K562 (cell line): ENCODE measurements around the gene DPP8. TPM values are rescaled to one million over a fixed set of nuclear protein-coding genes. Genes with fewer than 3 reads are reported as not detected.

Experiments
- ATAC-seq: fragments of 200-7000 bp; cut with Tn5 transposase; 3 replicates; pipeline ENCODE4 v1.9.1; 2020; ENCODE audit warnings: moderate library complexity
- BruUV-seq: library from RNA; stranded (reverse); fragments of 400-500 nt; replicated peaks from 2 replicates; lab custom pipeline; 2021; lab: Mats Ljungman, UMichigan
- CTCF ChIA-PET: fragments of 300-600 bp; formaldehyde crosslinking; extraction: SDS; loops from one replicate; lab custom pipeline; 2021; ENCODE audit warnings: low intra/inter-chr PET ratio; lab: Yijun Ruan, JAX
- POLR2A ChIA-PET: fragments of 300-600, 350-650 bp; sonication (Branson Sonifier 250); formaldehyde crosslinking; extraction: SDS; loops from one replicate; lab custom pipeline; 2021; ENCODE audit warnings: antibody characterized with exemption, inconsistent platforms; lab: Yijun Ruan, JAX
- DNase-seq, 4 experiments: peaks; one replicate each; pipeline versions ENCODE4 v3.0.0 to v3.0.0-alpha.2; 2011 to 2018; ENCODE audit warnings: low spot score in 3 of 4, mixed read lengths in 3 of 4; ENCODE audit errors: extremely low read depth in 1 of 4
- FAIRE-seq: peaks from 2 replicates; lab custom pipeline; 2011; peaks lifted over from hg19 to GRCh38; lab: Jason Lieb, UNC
- H2AFZ ChIP-seq: 2 replicates; pipeline ENCODE4 v1.6.0; 2011; ENCODE audit warnings: low read depth, low read length, control low read depth, inconsistent platforms
- H3K27ac ChIP-seq: fragments of 200-600 bp; 3 replicates; pipeline ENCODE4 v1.8.0; 2011; ENCODE audit warnings: low read depth, mild to moderate bottlenecking, control low read depth, inconsistent platforms, low read length, moderate library complexity, mixed read lengths; ENCODE audit errors: extremely low read depth
- H3K27me3 ChIP-seq, 2 experiments: fragments of 300-600 bp in 1 of 2; 2 replicates in 1 of 2; 3 replicates in 1 of 2; pipeline versions ENCODE4 v1.6.0 to v1.8.0; 2011; ENCODE audit warnings: inconsistent platforms in 2 of 2, low read length in 2 of 2, mild to moderate bottlenecking in 1 of 2, mixed read lengths in 1 of 2, moderate library complexity in 1 of 2; ENCODE audit not compliant: control insufficient read depth in 2 of 2, insufficient read depth in 2 of 2
- H3K36me3 ChIP-seq: fragments of 300-600 bp; 3 replicates; pipeline ENCODE4 v1.8.0; 2011; ENCODE audit warnings: mild to moderate bottlenecking, low read length, inconsistent platforms; ENCODE audit not compliant: control insufficient read depth, insufficient read depth
- H3K4me1 ChIP-seq, 2 experiments: fragments of 200-600 bp in 1 of 2; replicated peaks in 1 of 2; 2 replicates in 1 of 2; 3 replicates in 1 of 2; pipeline versions ENCODE4 v1.5.1 to v1.8.0; 2011; ENCODE audit warnings: inconsistent platforms in 2 of 2, low read length in 2 of 2, mild to moderate bottlenecking in 1 of 2, mixed read lengths in 1 of 2, moderate library complexity in 1 of 2; ENCODE audit not compliant: control insufficient read depth in 2 of 2, insufficient read depth in 2 of 2
- H3K4me2 ChIP-seq: 2 replicates; pipeline ENCODE4 v1.6.1; 2011; ENCODE audit warnings: low read length, control low read depth, inconsistent platforms, mixed read lengths; ENCODE audit not compliant: insufficient read depth
- H3K4me3 ChIP-seq: fragments of 200-600 bp; sonication (generic), shearing (Covaris generic); 2 replicates; pipeline ENCODE4 v1.5.1; 2016; ENCODE audit warnings: control low read depth, inconsistent platforms
- H3K79me2 ChIP-seq: fragments of 200-600 bp; 3 replicates; pipeline ENCODE4 v1.8.0; 2011; ENCODE audit warnings: low read length, inconsistent platforms; ENCODE audit not compliant: control insufficient read depth, insufficient read depth
- H3K9ac ChIP-seq, 2 experiments: 2 replicates each; pipeline versions ENCODE4 v1.6.0 to v1.6.1; 2011; ENCODE audit warnings: low read depth in 2 of 2, low read length in 2 of 2, control low read depth in 1 of 2, inconsistent platforms in 1 of 2, mild to moderate bottlenecking in 1 of 2, mixed read lengths in 1 of 2; ENCODE audit not compliant: insufficient read depth in 1 of 2
- H3K9me1 ChIP-seq: one replicate; pipeline ENCODE4 v1.6.0; 2011; ENCODE audit warnings: inconsistent platforms, mild to moderate bottlenecking, low read length, moderate library complexity; ENCODE audit not compliant: control insufficient read depth, insufficient read depth
- H3K9me3 ChIP-seq: replicated peaks from 2 replicates; pipeline ENCODE4 v1.5.1; 2011; ENCODE audit warnings: low read depth, low read length, inconsistent platforms; ENCODE audit not compliant: control insufficient read depth, insufficient read depth
- H4K20me1 ChIP-seq: replicated peaks from 2 replicates; pipeline ENCODE4 v1.6.1; 2011; ENCODE audit warnings: low read length, inconsistent platforms, mixed read lengths; ENCODE audit not compliant: control insufficient read depth, insufficient read depth
- JUNB ChIP-seq: fragments of 450-650 bp; formaldehyde crosslinking; conservative IDR thresholded peaks from 2 replicates; pipeline ENCODE4 v1.4.0; 2020; ENCODE audit warnings: mild to moderate bottlenecking
- KDM4B ChIP-seq, 2 experiments: fragments of 450-650 bp in 1 of 2; sonication (generic) in 1 of 2; IDR thresholded peaks; 2 replicates each; pipeline ENCODE4 v1.6.1; 2016 to 2017; ENCODE audit warnings: borderline replicate concordance in 2 of 2, antibody characterized with exemption in 1 of 2, low read depth in 1 of 2, mild to moderate bottlenecking in 1 of 2
- ZKSCAN3 ChIP-seq: fragments of 250-450 bp; sonication (Bioruptor Pico); IDR thresholded peaks from 2 replicates; pipeline ENCODE4 v1.4.0; 2020
- WGBS: fragments of 100-300 bp; shearing (Covaris generic); methylation state at CpG from one replicate; pipeline ENCODE4 v1.1.6; 2016; ENCODE audit warnings: low coverage, mixed read lengths; ENCODE audit not compliant: insufficient coverage; ENCODE audit errors: missing lambda C conversion rate; 5-methylcytosine and 5-hydroxymethylcytosine counted together
- in situ Hi-C: fragments of 300-500 bp; cut with MboI; formaldehyde crosslinking; loops from 4 replicates; pipeline ENCODE4 v1.15.0; 2018; ENCODE audit warnings: inconsistent platforms, mixed read lengths
- intact Hi-C: fragments of 100-400 bp; cut with micrococcal nuclease; formaldehyde crosslinking; loops from 2 replicates; pipeline ENCODE4 v1.14.2; 2022
- polyA plus RNA-seq, 8 experiments: library from polyadenylated mRNA; depleted of rRNA in 4 of 8; stranded (reverse) in 5 of 8; unstranded in 3 of 8; fragments of >200 nt; fragmentation: Nextera tagmentation in 2 of 8; fragmentation: Illumina TruSeq in 1 of 8; extraction: Ambion mirVana in 2 of 8; extraction: Trizol in 1 of 8; gene quantifications; 2 replicates each; pipeline versions ENCODE4 v1.2.1 to v1.2.3, GENCODE V29; 2011 to 2014; ENCODE audit warnings: inconsistent platforms in 1 of 8, missing spikeins in 1 of 8
- total RNA-seq, 7 experiments: library from RNA; depleted of rRNA in 6 of 7; stranded (reverse); fragments of >200 nt in 6 of 7; fragmentation: Illumina TruSeq in 2 of 7; extraction: Trizol in 2 of 7; gene quantifications; 2 replicates each; pipeline versions ENCODE4 v1.2.1 to v1.2.3, GENCODE V29; 2011 to 2021; ENCODE audit warnings: low replicate concordance in 1 of 7
- TF ChIP-seq, protein P1 (sequence below), 2 experiments: fragments of 450-650 bp in 1 of 2; sonication (generic) in 1 of 2; formaldehyde crosslinking in 1 of 2; IDR thresholded peaks; 2 replicates each; pipeline versions ENCODE4 v1.7.1 to v1.9.0; 2016 to 2022; ENCODE audit warnings: inconsistent platforms in 1 of 2, mild to moderate bottlenecking in 1 of 2, missing genetic modification reagents in 1 of 2
- TF ChIP-seq, protein P2 (sequence below): sonication (generic); formaldehyde crosslinking; IDR thresholded peaks from 2 replicates; pipeline ENCODE4 v1.8.1; 2023; ENCODE audit warnings: mild to moderate bottlenecking, missing genetic modification reagents, moderate library complexity
- TF ChIP-seq, protein P3 (sequence below): fragments of 250-450 bp; sonication (Bioruptor Pico); IDR thresholded peaks from 2 replicates; pipeline ENCODE4 v1.5.0; 2021

Gene DPP8
- total and polyA plus RNA-seq, 9 of the 15 experiments (the other 6 are each of a cell fraction or from before 2014, with no cell fraction given): 5.5 to 36.7 (median 20.7) TPM

DNA sequence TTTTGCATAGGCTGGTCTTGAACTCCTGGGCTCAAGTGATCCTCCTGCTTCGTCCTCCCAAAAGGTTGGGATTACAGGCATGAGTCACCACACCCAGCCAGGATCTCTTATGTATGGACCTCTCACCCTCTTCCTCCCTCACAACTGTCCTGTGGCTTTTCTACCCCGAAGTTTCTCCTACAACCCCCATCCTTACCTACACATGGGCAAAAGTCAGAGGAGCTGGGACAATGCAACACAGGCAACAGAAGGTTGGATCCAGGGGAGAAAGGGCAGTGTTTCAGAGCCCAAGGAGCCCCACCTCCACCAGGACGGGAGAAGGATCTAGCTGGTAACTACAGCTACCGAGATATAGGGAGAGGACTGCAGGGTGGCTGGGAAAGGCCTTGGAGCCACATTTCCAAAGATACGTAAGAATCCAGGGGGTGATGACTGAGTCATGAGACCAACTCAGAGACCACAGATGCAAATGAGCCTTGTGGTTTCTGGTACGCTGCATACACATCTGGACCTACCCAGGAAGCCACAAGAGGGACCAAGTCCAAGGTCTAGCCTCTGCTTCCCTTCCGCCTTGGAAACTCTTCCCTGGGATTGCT, 108.4 kb downstream of the DPP8 start:
- H3K9ac ChIP-seq: no peak overlapping the region
- in situ Hi-C loops: no loop called here
- H3K9me3 ChIP-seq: no peaks in the 10 kb centered on the region
- no peaks in the 10 kb centered on the region for H3K9me1 ChIP-seq
- peak in 2 of 4 experiments; percentile 49 to 54 for DNase-seq
- H3K4me3 ChIP-seq: no peak overlapping the region
- no peaks in the 10 kb centered on the region for H4K20me1 ChIP-seq
- POLR2A ChIA-PET: interaction anchor here (1.2 to 1.8 kb wide), 2 partner anchors 11 to 104 kb away, joined by 6 to 11 read pairs; partner anchors contain the start of gene RNU5B-1
- peak overlapping the region; percentile 49 for H2AFZ ChIP-seq
- intact Hi-C loops: loop anchor here (10.0 kb wide), 1 partner anchor 166 kb away; no protein-coding TSS in a partner anchor
- BruUV-seq: no TSS peak
- no peaks in the 10 kb centered on the region for H3K36me3 ChIP-seq
- peaks cover 6 to 15% of the 10 kb centered on the region in 2 experiments; a peak in 4 of 5 replicates for H3K4me1 ChIP-seq
- 16% methylated on average over 7 of the region's 7 CpGs for WGBS
- H3K27me3 ChIP-seq: peaks cover 6 to 30% of the 10 kb centered on the region in 2 experiments; a peak in 3 of 5 replicates
- ATAC-seq: peak; percentile 62
- no peak overlapping the region; the same call in 1 of the 2 replicates for H3K4me2 ChIP-seq
- H3K79me2 ChIP-seq: no peaks in the 10 kb centered on the region
- FAIRE-seq: peak; percentile 23
- CTCF ChIA-PET: no interaction called here
- H3K27ac ChIP-seq: no peak overlapping the region
- TF ChIP-seq ZKSCAN3 (CRISPR knock-in tag) (peak; percentile 88), KDM4B (IDR thresholded peaks at IDR 0.05; ENCODE audit: borderline replicate concordance in 2 of 2, low read depth in 1 of 2) (no peak), JUNB (CRISPR knock-in tag) (no peak)
- TF ChIP-seq, protein P1, sequence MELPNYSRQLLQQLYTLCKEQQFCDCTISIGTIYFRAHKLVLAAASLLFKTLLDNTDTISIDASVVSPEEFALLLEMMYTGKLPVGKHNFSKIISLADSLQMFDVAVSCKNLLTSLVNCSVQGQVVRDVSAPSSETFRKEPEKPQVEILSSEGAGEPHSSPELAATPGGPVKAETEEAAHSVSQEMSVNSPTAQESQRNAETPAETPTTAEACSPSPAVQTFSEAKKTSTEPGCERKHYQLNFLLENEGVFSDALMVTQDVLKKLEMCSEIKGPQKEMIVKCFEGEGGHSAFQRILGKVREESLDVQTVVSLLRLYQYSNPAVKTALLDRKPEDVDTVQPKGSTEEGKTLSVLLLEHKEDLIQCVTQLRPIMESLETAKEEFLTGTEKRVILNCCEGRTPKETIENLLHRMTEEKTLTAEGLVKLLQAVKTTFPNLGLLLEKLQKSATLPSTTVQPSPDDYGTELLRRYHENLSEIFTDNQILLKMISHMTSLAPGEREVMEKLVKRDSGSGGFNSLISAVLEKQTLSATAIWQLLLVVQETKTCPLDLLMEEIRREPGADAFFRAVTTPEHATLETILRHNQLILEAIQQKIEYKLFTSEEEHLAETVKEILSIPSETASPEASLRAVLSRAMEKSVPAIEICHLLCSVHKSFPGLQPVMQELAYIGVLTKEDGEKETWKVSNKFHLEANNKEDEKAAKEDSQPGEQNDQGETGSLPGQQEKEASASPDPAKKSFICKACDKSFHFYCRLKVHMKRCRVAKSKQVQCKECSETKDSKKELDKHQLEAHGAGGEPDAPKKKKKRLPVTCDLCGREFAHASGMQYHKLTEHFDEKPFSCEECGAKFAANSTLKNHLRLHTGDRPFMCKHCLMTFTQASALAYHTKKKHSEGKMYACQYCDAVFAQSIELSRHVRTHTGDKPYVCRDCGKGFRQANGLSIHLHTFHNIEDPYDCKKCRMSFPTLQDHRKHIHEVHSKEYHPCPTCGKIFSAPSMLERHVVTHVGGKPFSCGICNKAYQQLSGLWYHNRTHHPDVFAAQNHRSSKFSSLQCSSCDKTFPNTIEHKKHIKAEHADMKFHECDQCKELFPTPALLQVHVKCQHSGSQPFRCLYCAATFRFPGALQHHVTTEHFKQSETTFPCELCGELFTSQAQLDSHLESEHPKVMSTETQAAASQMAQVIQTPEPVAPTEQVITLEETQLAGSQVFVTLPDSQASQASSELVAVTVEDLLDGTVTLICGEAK (IDR thresholded peaks at IDR 0.05): 0 out of 2 replicates have a peak, but pooled peaks have one; percentile 35
- TF ChIP-seq, protein P1 (CRISPR knock-in tag; IDR thresholded peaks at IDR 0.05): no peak
- TF ChIP-seq, protein P2, sequence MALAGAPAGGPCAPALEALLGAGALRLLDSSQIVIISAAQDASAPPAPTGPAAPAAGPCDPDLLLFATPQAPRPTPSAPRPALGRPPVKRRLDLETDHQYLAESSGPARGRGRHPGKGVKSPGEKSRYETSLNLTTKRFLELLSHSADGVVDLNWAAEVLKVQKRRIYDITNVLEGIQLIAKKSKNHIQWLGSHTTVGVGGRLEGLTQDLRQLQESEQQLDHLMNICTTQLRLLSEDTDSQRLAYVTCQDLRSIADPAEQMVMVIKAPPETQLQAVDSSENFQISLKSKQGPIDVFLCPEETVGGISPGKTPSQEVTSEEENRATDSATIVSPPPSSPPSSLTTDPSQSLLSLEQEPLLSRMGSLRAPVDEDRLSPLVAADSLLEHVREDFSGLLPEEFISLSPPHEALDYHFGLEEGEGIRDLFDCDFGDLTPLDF (CRISPR knock-in tag): no peak
- TF ChIP-seq, protein P3, sequence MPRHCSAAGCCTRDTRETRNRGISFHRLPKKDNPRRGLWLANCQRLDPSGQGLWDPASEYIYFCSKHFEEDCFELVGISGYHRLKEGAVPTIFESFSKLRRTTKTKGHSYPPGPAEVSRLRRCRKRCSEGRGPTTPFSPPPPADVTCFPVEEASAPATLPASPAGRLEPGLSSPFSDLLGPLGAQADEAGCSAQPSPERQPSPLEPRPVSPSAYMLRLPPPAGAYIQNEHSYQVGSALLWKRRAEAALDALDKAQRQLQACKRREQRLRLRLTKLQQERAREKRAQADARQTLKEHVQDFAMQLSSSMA (CRISPR knock-in tag): no peak
